Right lobe of liver (tissue), 6 donors: ENCODE results near the gene ARHGAP15. TPM values are rescaled to one million over a fixed set of nuclear protein-coding genes. Genes with fewer than 3 reads are reported as not detected.
A peak's percentile ranks its signal among the peaks of the same experiment; 100 is the strongest.

Experiments
- ATAC-seq, 4 donors: fragments of 200-7000 bp; cut with Tn5 transposase; one replicate each; pipeline ENCODE4 v1.9.1; 2020; ENCODE audit warnings: mild to moderate bottlenecking in 4 of 4, moderate library complexity in 4 of 4
- DNase-seq, 3 donors: peaks; one replicate each; pipeline ENCODE4 v3.0.0-alpha.2; 2020
- H3K27ac ChIP-seq, 3 donors: fragments of 200-600 bp; one replicate each; pipeline ENCODE4 v1.8.0; 2022
- H3K27me3 ChIP-seq, 2 donors: fragments of 200-600 bp; one replicate each; pipeline ENCODE4 v1.8.0; 2022
- H3K36me3 ChIP-seq, 4 donors: fragments of 200-600 bp; sonication (generic) in 1 of 4; one replicate each; pipeline versions ENCODE4 v1.5.1 to v1.8.0; 2017 to 2022; ENCODE audit warnings: control low read depth in 1 of 4
- H3K4me1 ChIP-seq, 4 donors: fragments of 200-600 bp; sonication (generic) in 1 of 4; one replicate each; pipeline versions ENCODE4 v1.5.1 to v1.8.0; 2017 to 2022; ENCODE audit warnings: control low read depth in 1 of 4
- H3K4me3 ChIP-seq, 3 donors: fragments of 200-600 bp; one replicate each; pipeline ENCODE4 v1.8.0; 2022
- H3K9me3 ChIP-seq, 4 donors: fragments of 200-600 bp; sonication (generic) in 1 of 4; one replicate each; pipeline versions ENCODE4 v1.5.1 to v1.8.0; 2017 to 2022; ENCODE audit warnings: control low read depth in 1 of 4
- CTCF ChIP-seq, 4 donors: fragments of 200-600 bp in 3 of 4; fragments of 450-650 bp in 1 of 4; IDR thresholded peaks; one replicate each; pipeline versions ENCODE4 v1.5.1 to v1.8.0; 2016 to 2022; ENCODE audit warnings: antibody characterized with exemption in 4 of 4, mild to moderate bottlenecking in 2 of 4
- POLR2A ChIP-seq: fragments of 450-650 bp; IDR thresholded peaks from one replicate; pipeline ENCODE4 v1.6.1; 2017; ENCODE audit warnings: antibody characterized with exemption, mild to moderate bottlenecking
- WGBS: methylation state at CpG from one replicate; pipeline ENCODE4 v1.1.6; 2018; ENCODE audit warnings: low coverage, low lambda C conversion rate; ENCODE audit not compliant: insufficient coverage; ENCODE audit errors: missing lambda C conversion rate; 5-methylcytosine and 5-hydroxymethylcytosine counted together
- intact Hi-C, 2 donors: fragments of 100-400 bp; cut with DNase I; formaldehyde crosslinking; loops; one replicate each; pipeline versions ENCODE4 v1.11.2 to v1.14.1; 2022
- total RNA-seq, 6 experiments: library from RNA; depleted of rRNA in 2 of 6; stranded (reverse); fragments of >200 nt in 2 of 6; fragmentation: NEBNext Ultra II Directional in 3 of 6; extraction: Animal tissue kit (Norgen Biotek cat#: 25700) in 3 of 6; gene quantifications; one replicate each; pipeline versions ENCODE4 v1.1.0 to v1.2.4, GENCODE V29; 2016 to 2023
- donor health status: DM: no; HTN: yes; CAD: no.
- donor health status: DM: no; HTN: no; CAD: no.
- donor health status: DM: no; HTN: no; CAD: no.
- donor health status: DM: no; HTN: yes; CAD: no.
- donor health status: DM: no; HTN: yes; CAD: no.

The ARHGAP15 gene
- total RNA-seq, 6 experiments from 2014 or later, result 3.3 to 8.2 (median 6.6) TPM

DNA sequence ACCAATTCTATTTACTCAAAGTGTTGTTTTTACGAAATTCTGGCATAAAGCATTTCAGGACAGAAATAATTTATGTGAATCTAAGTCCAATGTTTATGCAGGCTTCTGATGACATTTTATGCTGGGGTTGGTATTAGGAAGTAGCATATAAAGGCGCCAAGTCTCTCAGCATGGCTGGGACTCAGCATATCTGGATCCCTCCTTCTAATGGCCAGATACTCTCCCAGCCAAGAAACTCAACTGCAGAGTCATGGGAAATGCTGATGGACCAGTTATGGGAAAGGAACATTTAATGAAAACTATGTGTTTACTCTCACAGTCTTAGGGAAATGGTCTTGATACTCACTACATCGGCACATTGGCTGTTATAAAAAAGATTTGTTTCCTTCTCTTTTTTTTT is 392.2 kb downstream of the ARHGAP15 start:
- TF ChIP-seq POLR2A (no peak), CTCF (IDR thresholded peaks at IDR 0.05) (no peak)
- no peak overlapping the region for H3K27ac ChIP-seq
- DNase-seq (no peak), ATAC-seq (peak in 1 of 4 donors; percentile 35)
- H3K36me3 ChIP-seq, result no peaks in the 10 kb centered on the region
- 63% methylated on average over 3 of the region's 3 CpGs for WGBS
- no peak overlapping the region for H3K4me3 ChIP-seq
- intact Hi-C loops, result no loop called here
- no peaks in the 10 kb centered on the region for H3K4me1 ChIP-seq
- no peaks in the 10 kb centered on the region for H3K27me3 ChIP-seq
- H3K9me3 ChIP-seq, result no peaks in the 10 kb centered on the region

DNA sequence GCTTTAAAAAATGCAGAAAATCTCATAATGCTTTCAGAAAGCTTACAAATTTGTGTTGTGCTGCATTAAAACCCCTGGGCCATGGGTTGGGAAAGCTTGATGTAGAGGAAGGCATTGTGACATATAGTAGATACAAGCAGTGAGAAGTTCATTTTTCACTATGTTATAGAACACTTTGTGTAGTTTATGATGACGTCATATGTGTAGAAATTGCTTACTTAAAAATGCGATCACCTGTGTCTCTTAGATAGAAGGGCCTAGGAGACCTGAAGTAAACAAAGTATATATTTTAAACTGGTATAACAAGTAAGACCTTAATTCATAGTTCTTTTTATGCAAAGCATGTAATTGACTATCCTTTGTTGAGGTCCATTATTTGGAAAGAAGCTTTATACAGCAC is 393.5 kb downstream of the ARHGAP15 start:
- Histone ChIP-seq H3K27ac (no peak overlapping the region), H3K9me3 (no peaks in the 10 kb centered on the region), H3K4me3 (no peak overlapping the region), H3K4me1 (no peaks in the 10 kb centered on the region), H3K36me3 (no peaks in the 10 kb centered on the region), H3K27me3 (no peaks in the 10 kb centered on the region)
- WGBS, result 49% methylated on average over 2 of the region's 2 CpGs
- no peak for DNase-seq
- ATAC-seq, result no peak
- intact Hi-C loops, result no loop called here
- TF ChIP-seq POLR2A (no peak), CTCF (IDR thresholded peaks at IDR 0.05) (no peak)

- Histone ChIP-seq H3K27me3 (no peaks in the 10 kb centered on the region), H3K36me3 (no peaks in the 10 kb centered on the region), H3K4me3 (no peak overlapping the region), H3K4me1 (no peaks in the 10 kb centered on the region), H3K27ac (no peak overlapping the region), H3K9me3 (no peaks in the 10 kb centered on the region)
- ATAC-seq (no peak), DNase-seq (no peak)
- TF ChIP-seq CTCF (IDR thresholded peaks at IDR 0.05), result no peak
- TF ChIP-seq POLR2A, result no peak
- intact Hi-C loops, result no loop called here
- 43% methylated on average over 2 of the region's 2 CpGs for WGBS
These were observed 394.9 kb downstream of the ARHGAP15 start for GRCh38 chr2:143524119-143524553.

DNA sequence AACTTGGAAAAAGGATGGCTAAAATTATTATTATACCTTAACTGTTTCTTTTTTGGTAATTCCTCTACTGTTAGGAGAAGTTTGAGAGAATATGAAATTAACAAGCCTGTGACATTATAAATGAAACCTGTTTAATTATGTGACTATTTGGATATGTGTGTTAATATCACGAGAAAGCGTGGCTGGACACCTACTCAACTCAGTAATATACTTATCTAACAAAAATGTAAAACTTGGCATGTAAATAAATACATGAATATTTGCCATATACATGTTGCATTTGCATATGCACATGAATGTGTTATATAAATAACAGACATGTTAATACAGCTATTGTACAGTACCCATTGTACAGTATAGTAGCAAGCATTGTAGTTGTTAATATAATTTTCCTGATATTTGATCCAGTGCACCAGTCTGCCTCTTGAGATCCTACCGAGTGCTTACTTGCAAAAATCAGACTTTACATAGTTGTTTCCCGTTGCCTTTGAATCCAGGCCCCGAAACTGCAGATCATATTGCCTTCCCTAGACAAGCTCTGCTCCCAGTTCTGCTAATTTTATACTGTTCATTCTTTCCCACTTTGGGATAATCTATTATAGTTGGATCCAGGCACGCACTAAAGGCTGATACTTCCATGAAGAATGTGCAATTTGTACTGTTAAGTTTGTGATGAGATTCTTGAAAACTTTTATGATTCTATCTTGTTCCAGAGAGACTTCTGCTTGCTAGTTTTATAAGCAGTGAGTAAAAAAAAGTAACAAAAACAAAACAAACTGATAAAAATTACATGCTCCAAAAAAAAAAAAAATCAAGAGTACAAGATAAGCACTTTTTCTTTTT is 395.6 kb downstream of the ARHGAP15 start:
- H3K4me1 ChIP-seq, result no peaks in the 10 kb centered on the region
- no peak overlapping the region for H3K27ac ChIP-seq
- 58% methylated on average over 6 of the region's 6 CpGs for WGBS
- no peaks in the 10 kb centered on the region for H3K27me3 ChIP-seq
- no peak overlapping the region for H3K4me3 ChIP-seq
- ATAC-seq, result peak in 1 of 4 donors; percentile 20
- no peaks in the 10 kb centered on the region for H3K9me3 ChIP-seq
- no peaks in the 10 kb centered on the region for H3K36me3 ChIP-seq
- TF ChIP-seq POLR2A, result no peak
- no peak for TF ChIP-seq CTCF (IDR thresholded peaks at IDR 0.05)
- intact Hi-C loops, result no loop called here
- no peak for DNase-seq
